ENCODE data around the gene MAF.

Gene MAF

GRCh38 chr16:79602628-79603014 lies 2.1 kb upstream of the MAF start:
- no peak for DNase-seq (ENCODE audit: low read depth, low spot score)
- Histone ChIP-seq H3K27me3 (ENCODE audit: insufficient read depth, insufficient read length) (no peaks in the 10 kb centered on the region), H3K9ac (ENCODE audit: insufficient read length, low read depth) (no peak overlapping the region), H3K36me3 (ENCODE audit: insufficient read depth, insufficient read length, low read length) (no peaks in the 10 kb centered on the region), H3K4me1 (ENCODE audit: insufficient read depth, insufficient read length) (no peaks in the 10 kb centered on the region), H3K9me3 (ENCODE audit: insufficient read depth, low read length) (no peaks in the 10 kb centered on the region), H3K4me3 (ENCODE audit: insufficient read length, low read depth) (no peak overlapping the region)
- TF ChIP-seq SUZ12 (IDR thresholded peaks at IDR 0.05; ENCODE audit: extremely low read depth, insufficient read depth, insufficient read length) (no peak), YY1 (IDR thresholded peaks at IDR 0.05; ENCODE audit: insufficient read depth, insufficient read length) (no peak), ZNF274 (IDR thresholded peaks at IDR 0.05; ENCODE audit: low read depth, low read length) (no peak)

GRCh38 chr16:79601931-79602627 lies 1.5 kb upstream of the MAF start:
- H3K4me1 ChIP-seq (ENCODE audit: insufficient read depth, insufficient read length) = no peaks in the 10 kb centered on the region
- H3K4me3 ChIP-seq (ENCODE audit: insufficient read length, low read depth) = peak overlapping the region; percentile 75
- DNase-seq (ENCODE audit: low read depth, low spot score) = peak; percentile 68
- H3K27me3 ChIP-seq (ENCODE audit: insufficient read depth, insufficient read length) = no peaks in the 10 kb centered on the region
- H3K9ac ChIP-seq (ENCODE audit: insufficient read length, low read depth) = peak overlapping the region; percentile 17
- H3K36me3 ChIP-seq (ENCODE audit: insufficient read depth, insufficient read length, low read length) = no peaks in the 10 kb centered on the region
- TF ChIP-seq ZNF274 (IDR thresholded peaks at IDR 0.05; ENCODE audit: low read depth, low read length) (no peak), SUZ12 (IDR thresholded peaks at IDR 0.05; ENCODE audit: extremely low read depth, insufficient read depth, insufficient read length) (no peak)
- no peaks in the 10 kb centered on the region for H3K9me3 ChIP-seq (ENCODE audit: insufficient read depth, low read length)

GRCh38 chr16:79601092-79601930 lies 774 bp upstream of the MAF start:
- no peak for TF ChIP-seq ZNF274 (IDR thresholded peaks at IDR 0.05; ENCODE audit: low read depth, low read length)
- no peak for TF ChIP-seq SUZ12 (IDR thresholded peaks at IDR 0.05; ENCODE audit: extremely low read depth, insufficient read depth, insufficient read length)
- TF ChIP-seq YY1 (IDR thresholded peaks at IDR 0.05; ENCODE audit: insufficient read depth, insufficient read length) = no peak
- Histone ChIP-seq H3K4me1 (ENCODE audit: insufficient read depth, insufficient read length) (no peaks in the 10 kb centered on the region), H3K9me3 (ENCODE audit: insufficient read depth, low read length) (no peaks in the 10 kb centered on the region), H3K27me3 (ENCODE audit: insufficient read depth, insufficient read length) (no peaks in the 10 kb centered on the region), H3K36me3 (ENCODE audit: insufficient read depth, insufficient read length, low read length) (no peaks in the 10 kb centered on the region), H3K9ac (ENCODE audit: insufficient read length, low read depth) (peak overlapping the region; percentile 84), H3K4me3 (ENCODE audit: insufficient read length, low read depth) (peak overlapping the region; percentile 75)
- no peak for DNase-seq (ENCODE audit: low read depth, low spot score)

GRCh38 chr16:79599837-79600637 lies 500 bp downstream of the MAF start:
- DNase-seq (ENCODE audit: low read depth, low spot score) = peak; percentile 46
- Histone ChIP-seq H3K4me1 (ENCODE audit: insufficient read depth, insufficient read length) (no peaks in the 10 kb centered on the region), H3K9me3 (ENCODE audit: insufficient read depth, low read length) (no peaks in the 10 kb centered on the region), H3K4me3 (ENCODE audit: insufficient read length, low read depth) (peak overlapping the region; percentile 75), H3K36me3 (ENCODE audit: insufficient read depth, insufficient read length, low read length) (peaks cover 2% of the 10 kb centered on the region), H3K9ac (ENCODE audit: insufficient read length, low read depth) (peak overlapping the region; percentile 94), H3K27me3 (ENCODE audit: insufficient read depth, insufficient read length) (no peaks in the 10 kb centered on the region)
- no peak for TF ChIP-seq SUZ12 (IDR thresholded peaks at IDR 0.05; ENCODE audit: extremely low read depth, insufficient read depth, insufficient read length)

- no peak for DNase-seq (ENCODE audit: low read depth, low spot score)
- Histone ChIP-seq H3K36me3 (ENCODE audit: insufficient read depth, insufficient read length, low read length) (peaks cover 2% of the 10 kb centered on the region), H3K4me1 (ENCODE audit: insufficient read depth, insufficient read length) (no peaks in the 10 kb centered on the region), H3K4me3 (ENCODE audit: insufficient read length, low read depth) (peak overlapping the region; percentile 75), H3K9me3 (ENCODE audit: insufficient read depth, low read length) (no peaks in the 10 kb centered on the region), H3K27me3 (ENCODE audit: insufficient read depth, insufficient read length) (no peaks in the 10 kb centered on the region), H3K9ac (ENCODE audit: insufficient read length, low read depth) (peak overlapping the region; percentile 94)
- TF ChIP-seq SUZ12 (IDR thresholded peaks at IDR 0.05; ENCODE audit: extremely low read depth, insufficient read depth, insufficient read length) = no peak
- no peak for TF ChIP-seq YY1 (IDR thresholded peaks at IDR 0.05; ENCODE audit: insufficient read depth, insufficient read length)
- TF ChIP-seq ZNF274 (IDR thresholded peaks at IDR 0.05; ENCODE audit: low read depth, low read length) = no peak
Observed at GRCh38 chr16:79599256-79599836, 1.2 kb downstream of the MAF start.

GRCh38 chr16:79598348-79599181 lies 2.0 kb downstream of the MAF start:
- Histone ChIP-seq H3K9ac (ENCODE audit: insufficient read length, low read depth) (peak overlapping the region; percentile 89), H3K9me3 (ENCODE audit: insufficient read depth, low read length) (no peaks in the 10 kb centered on the region), H3K36me3 (ENCODE audit: insufficient read depth, insufficient read length, low read length) (peaks cover 2% of the 10 kb centered on the region), H3K4me3 (ENCODE audit: insufficient read length, low read depth) (peak overlapping the region; percentile 75), H3K27me3 (ENCODE audit: insufficient read depth, insufficient read length) (no peaks in the 10 kb centered on the region), H3K4me1 (ENCODE audit: insufficient read depth, insufficient read length) (no peaks in the 10 kb centered on the region)
- TF ChIP-seq SUZ12 (IDR thresholded peaks at IDR 0.05; ENCODE audit: extremely low read depth, insufficient read depth, insufficient read length) = no peak
- TF ChIP-seq ZNF274 (IDR thresholded peaks at IDR 0.05; ENCODE audit: low read depth, low read length) = no peak
- TF ChIP-seq YY1 (IDR thresholded peaks at IDR 0.05; ENCODE audit: insufficient read depth, insufficient read length) = no peak
- peak; percentile 77 for DNase-seq (ENCODE audit: low read depth, low spot score)

All from NT2/D1 (cell line).